CD14-positive monocyte (primary cell): Measurements from ENCODE around the gene MAP4K3. TPM values are rescaled to one million over a fixed set of nuclear protein-coding genes. Genes with fewer than 3 reads are reported as not detected.

Source experiments
- DNase-seq, 3 donors: peaks; one replicate each; pipeline ENCODE4 v3.0.0-alpha.2; 2011 to 2022
- H2AFZ ChIP-seq: 2 replicates; pipeline ENCODE4 v1.6.0; 2012; ENCODE audit warnings: mild to moderate bottlenecking, low read depth, low read length, inconsistent platforms; ENCODE audit not compliant: insufficient read depth, poor library complexity, severe bottlenecking
- H3K27ac ChIP-seq, 2 donors: 1 replicate in 1 of 2; 2 replicates in 1 of 2; pipeline ENCODE4 v1.5.1; 2012 to 2013; ENCODE audit warnings: low read length in 2 of 2, control low read depth in 1 of 2, inconsistent platforms in 1 of 2, low read depth in 1 of 2, mild to moderate bottlenecking in 1 of 2
- H3K27me3 ChIP-seq, 2 donors: one replicate each; pipeline versions ENCODE4 v1.6.0 to v1.6.1; 2011 to 2013; ENCODE audit warnings: low read length in 2 of 2; ENCODE audit not compliant: control insufficient read depth in 2 of 2, insufficient read depth in 2 of 2
- H3K36me3 ChIP-seq, 2 donors: replicated peaks in 1 of 2; 1 replicate in 1 of 2; 2 replicates in 1 of 2; pipeline versions ENCODE4 v1.5.1 to v1.6.1; 2012 to 2013; ENCODE audit warnings: low read length in 2 of 2, control low read depth in 1 of 2, inconsistent platforms in 1 of 2, mild to moderate bottlenecking in 1 of 2; ENCODE audit not compliant: insufficient read depth in 2 of 2, control insufficient read depth in 1 of 2
- H3K4me1 ChIP-seq, 2 donors: 1 replicate in 1 of 2; 2 replicates in 1 of 2; pipeline versions ENCODE4 v1.5.1 to v1.6.1; 2012 to 2013; ENCODE audit warnings: low read length in 2 of 2, control low read depth in 1 of 2, inconsistent platforms in 1 of 2, mild to moderate bottlenecking in 1 of 2, moderate library complexity in 1 of 2; ENCODE audit not compliant: insufficient read depth in 2 of 2, control insufficient read depth in 1 of 2
- H3K4me2 ChIP-seq: replicated peaks from 2 replicates; pipeline ENCODE3; 2012; ENCODE audit warnings: low read length, moderate library complexity, mild to moderate bottlenecking; ENCODE audit not compliant: poor library complexity, severe bottlenecking; ENCODE audit errors: extremely low read depth
- H3K4me3 ChIP-seq, 3 experiments: fragments of 200-600 bp in 1 of 3; sonication (generic) in 1 of 3; replicated peaks in 1 of 3; 1 replicate in 2 of 3; 2 replicates in 1 of 3; pipeline ENCODE4 v1.5.1; 2011 to 2013; ENCODE audit warnings: low read length in 3 of 3, mild to moderate bottlenecking in 3 of 3, control low read depth in 2 of 3, low read depth in 2 of 3, inconsistent platforms in 1 of 3, moderate library complexity in 1 of 3
- H3K79me2 ChIP-seq: 2 replicates; pipeline ENCODE4 v1.6.0; 2012; ENCODE audit warnings: mild to moderate bottlenecking, control low read depth, inconsistent platforms, low read length, moderate library complexity; ENCODE audit not compliant: insufficient read depth
- H3K9ac ChIP-seq: 2 replicates; pipeline ENCODE4 v1.6.0; 2017; ENCODE audit warnings: low read length, mild to moderate bottlenecking; ENCODE audit not compliant: insufficient read depth, poor library complexity, severe bottlenecking
- H3K9me3 ChIP-seq, 2 donors: replicated peaks in 1 of 2; 1 replicate in 1 of 2; 2 replicates in 1 of 2; pipeline versions ENCODE4 v1.5.1 to v1.6.1; 2012 to 2013; ENCODE audit warnings: low read length in 2 of 2, control low read depth in 1 of 2; ENCODE audit not compliant: control insufficient read depth in 1 of 2, insufficient read depth in 1 of 2
- H4K20me1 ChIP-seq: 2 replicates; pipeline ENCODE4 v1.6.0; 2012; ENCODE audit warnings: mild to moderate bottlenecking, low read length, control low read depth, moderate library complexity; ENCODE audit not compliant: insufficient read depth
- H3K27ac Mint-ChIP-seq, 7 donors: one replicate each; pipeline ENCODE4 v1.8.0; 2020; ENCODE audit warnings: mild to moderate bottlenecking in 7 of 7, mixed read lengths in 7 of 7, moderate library complexity in 6 of 7, inconsistent platforms in 2 of 7
- H3K27me3 Mint-ChIP-seq, 3 donors: one replicate each; pipeline ENCODE4 v1.8.0; 2021 to 2022; ENCODE audit warnings: low read depth in 3 of 3, mild to moderate bottlenecking in 3 of 3, mixed read lengths in 3 of 3, moderate library complexity in 3 of 3, inconsistent platforms in 1 of 3
- H3K36me3 Mint-ChIP-seq, 2 donors: one replicate each; pipeline ENCODE4 v1.8.0; 2020; ENCODE audit warnings: mixed read lengths in 2 of 2, inconsistent platforms in 1 of 2, mild to moderate bottlenecking in 1 of 2
- H3K4me1 Mint-ChIP-seq: one replicate; pipeline ENCODE4 v1.8.0; 2020; ENCODE audit warnings: mild to moderate bottlenecking, mixed read lengths
- H3K4me3 Mint-ChIP-seq, 2 donors: one replicate each; pipeline ENCODE4 v1.8.0; 2020; ENCODE audit warnings: mild to moderate bottlenecking in 2 of 2, mixed read lengths in 2 of 2, moderate library complexity in 1 of 2
- H3K9me3 Mint-ChIP-seq, 7 donors: one replicate each; pipeline ENCODE4 v1.8.0; 2020 to 2022; ENCODE audit warnings: mixed read lengths in 7 of 7, mild to moderate bottlenecking in 6 of 7, moderate library complexity in 6 of 7, inconsistent platforms in 2 of 7
- WGBS: methylation state at CpG from one replicate; pipeline ENCODE4 v1.1.5; 2013; ENCODE audit warnings: missing lambda C conversion rate; ENCODE audit not compliant: insufficient coverage; 5-methylcytosine and 5-hydroxymethylcytosine counted together
- intact Hi-C, 2 donors: fragments of 100-400 bp; cut with micrococcal nuclease; formaldehyde crosslinking; loops; one replicate each; pipeline versions ENCODE4 v1.15.0 to v1.15.1; 2023
- polyA plus RNA-seq, 3 donors: library from polyadenylated mRNA; depleted of rRNA in 1 of 3; unstranded in 2 of 3; stranded (reverse) in 1 of 3; fragments of 300-500 nt in 2 of 3; fragments of >200 nt in 1 of 3; fragmentation: Illumina TruSeq in 2 of 3; gene quantifications; 1 replicate in 2 of 3; 2 replicates in 1 of 3; pipeline ENCODE4 v1.2.3, GENCODE V29; 2012 to 2021
- TF ChIP-seq, protein P1 (sequence below): fragments of 200-600 bp; IDR thresholded peaks from one replicate; pipeline ENCODE4 v1.8.0; 2022; ENCODE audit warnings: antibody characterized with exemption, mild to moderate bottlenecking

The MAP4K3 gene
- polyA plus RNA-seq, 3 donors = 1.0 to 8.0 (median 4.0) TPM

DNA sequence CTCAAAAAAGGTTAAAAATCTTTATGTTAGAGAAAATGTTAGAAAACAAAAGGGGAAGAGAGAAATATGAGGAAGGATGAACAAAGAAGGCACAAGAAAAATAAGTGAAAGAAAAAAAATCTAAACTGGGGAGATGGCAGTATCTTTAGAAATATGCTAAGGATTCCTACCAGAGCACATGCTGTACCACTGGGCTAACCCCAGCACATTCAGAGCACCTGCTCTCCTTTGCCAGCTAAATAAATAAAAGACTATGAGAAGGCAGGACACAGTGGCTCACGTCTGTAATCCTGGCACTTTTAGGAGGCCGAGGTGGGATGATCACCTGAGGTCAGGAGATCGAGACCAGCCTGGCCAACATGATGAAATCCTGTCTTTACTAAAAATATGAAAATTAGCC, 101.2 kb downstream of the MAP4K3 start:
- no peaks in the 10 kb centered on the region for H3K27me3 Mint-ChIP-seq
- intact Hi-C loops = no loop called here
- Histone ChIP-seq H3K27me3 (no peaks in the 10 kb centered on the region), H4K20me1 (no peaks in the 10 kb centered on the region), H3K4me3 (no peak overlapping the region), H3K36me3 (peaks cover 0 to 6% of the 10 kb centered on the region in 2 donors), H3K27ac (no peak overlapping the region), H3K4me2 (no peak overlapping the region), H3K9ac (no peak overlapping the region), H3K9me3 (no peaks in the 10 kb centered on the region), H3K4me1 (no peaks in the 10 kb centered on the region), H3K79me2 (no peaks in the 10 kb centered on the region), H2AFZ (no peak overlapping the region)
- H3K36me3 Mint-ChIP-seq = peaks cover 15 to 20% of the 10 kb centered on the region in 2 donors
- no peaks in the 10 kb centered on the region for H3K4me1 Mint-ChIP-seq
- no CpG with 5 or more reads among the region's 3 CpGs for WGBS
- H3K9me3 Mint-ChIP-seq = peaks cover 0 to 1% (median 0%) of the 10 kb centered on the region in 7 donors
- no peak for DNase-seq
- no peak overlapping the region for H3K27ac Mint-ChIP-seq
- H3K4me3 Mint-ChIP-seq = no peak overlapping the region
- TF ChIP-seq, protein P1, sequence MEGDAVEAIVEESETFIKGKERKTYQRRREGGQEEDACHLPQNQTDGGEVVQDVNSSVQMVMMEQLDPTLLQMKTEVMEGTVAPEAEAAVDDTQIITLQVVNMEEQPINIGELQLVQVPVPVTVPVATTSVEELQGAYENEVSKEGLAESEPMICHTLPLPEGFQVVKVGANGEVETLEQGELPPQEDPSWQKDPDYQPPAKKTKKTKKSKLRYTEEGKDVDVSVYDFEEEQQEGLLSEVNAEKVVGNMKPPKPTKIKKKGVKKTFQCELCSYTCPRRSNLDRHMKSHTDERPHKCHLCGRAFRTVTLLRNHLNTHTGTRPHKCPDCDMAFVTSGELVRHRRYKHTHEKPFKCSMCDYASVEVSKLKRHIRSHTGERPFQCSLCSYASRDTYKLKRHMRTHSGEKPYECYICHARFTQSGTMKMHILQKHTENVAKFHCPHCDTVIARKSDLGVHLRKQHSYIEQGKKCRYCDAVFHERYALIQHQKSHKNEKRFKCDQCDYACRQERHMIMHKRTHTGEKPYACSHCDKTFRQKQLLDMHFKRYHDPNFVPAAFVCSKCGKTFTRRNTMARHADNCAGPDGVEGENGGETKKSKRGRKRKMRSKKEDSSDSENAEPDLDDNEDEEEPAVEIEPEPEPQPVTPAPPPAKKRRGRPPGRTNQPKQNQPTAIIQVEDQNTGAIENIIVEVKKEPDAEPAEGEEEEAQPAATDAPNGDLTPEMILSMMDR = no peak

DNA sequence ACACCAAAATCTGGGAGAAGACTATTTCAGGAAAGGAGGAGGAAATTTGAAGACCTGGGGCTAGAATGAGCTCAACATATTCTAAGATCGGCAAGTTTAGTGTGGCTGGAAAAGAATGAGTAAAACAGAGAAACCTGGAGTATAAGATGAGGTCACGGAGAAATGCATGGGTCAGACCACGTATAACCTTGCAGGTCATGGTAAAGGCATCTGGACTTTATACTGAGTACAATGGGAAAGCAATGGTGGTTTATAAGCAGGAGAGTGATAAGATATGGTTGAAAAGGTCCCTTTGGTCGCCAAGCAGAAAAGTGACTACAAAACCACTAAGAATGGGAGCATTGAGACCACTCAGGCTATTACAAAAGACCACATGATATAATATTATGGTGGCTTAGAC, 102.1 kb downstream of the MAP4K3 start:
- Mint-ChIP-seq H3K27me3 (no peaks in the 10 kb centered on the region), H3K9me3 (peaks cover 0 to 1% (median 0%) of the 10 kb centered on the region in 7 donors), H3K4me3 (no peak overlapping the region), H3K27ac (no peak overlapping the region), H3K36me3 (peaks cover 21 to 23% of the 10 kb centered on the region in 2 donors), H3K4me1 (no peaks in the 10 kb centered on the region)
- H3K4me2 ChIP-seq = no peak overlapping the region
- H2AFZ ChIP-seq = no peak overlapping the region
- intact Hi-C loops = no loop called here
- H3K4me3 ChIP-seq = no peak overlapping the region
- H3K27ac ChIP-seq = no peak overlapping the region
- WGBS = 90% methylated on average over 3 of the region's 4 CpGs
- H3K36me3 ChIP-seq = peaks cover 0 to 6% of the 10 kb centered on the region in 2 donors
- H3K9me3 ChIP-seq = no peaks in the 10 kb centered on the region
- TF ChIP-seq, protein P1 = no peak
- no peaks in the 10 kb centered on the region for H3K79me2 ChIP-seq
- DNase-seq = no peak
- no peaks in the 10 kb centered on the region for H4K20me1 ChIP-seq
- H3K4me1 ChIP-seq = no peaks in the 10 kb centered on the region
- H3K27me3 ChIP-seq = no peaks in the 10 kb centered on the region
- no peak overlapping the region for H3K9ac ChIP-seq
